Mucosa of gallbladder (tissue), 1 donor: ENCODE measurements around the gene NRM. TPM values are rescaled to one million over a fixed set of nuclear protein-coding genes. Genes with fewer than 3 reads are reported as not detected.
A peak's percentile ranks its signal among the peaks of the same experiment; 100 is the strongest.
"Not testable (repeated sequence)": the region's sequence is repeated elsewhere in the genome, so short reads cannot be mapped to it uniquely, and the experiment has no call there.

Experiments
- DNase-seq: peaks from one replicate; pipeline ENCODE4 v3.0.0-alpha.2; 2020; ENCODE audit warnings: low spot score
- total RNA-seq: library from RNA; stranded (reverse); gene quantifications from one replicate; pipeline ENCODE4 v1.2.1, GENCODE V29; 2021
- donor health status: DM: no; HTN: no; CAD: no.

Gene NRM
- total RNA-seq, 1 donor from 2014 or later = 7.7 TPM

DNA sequence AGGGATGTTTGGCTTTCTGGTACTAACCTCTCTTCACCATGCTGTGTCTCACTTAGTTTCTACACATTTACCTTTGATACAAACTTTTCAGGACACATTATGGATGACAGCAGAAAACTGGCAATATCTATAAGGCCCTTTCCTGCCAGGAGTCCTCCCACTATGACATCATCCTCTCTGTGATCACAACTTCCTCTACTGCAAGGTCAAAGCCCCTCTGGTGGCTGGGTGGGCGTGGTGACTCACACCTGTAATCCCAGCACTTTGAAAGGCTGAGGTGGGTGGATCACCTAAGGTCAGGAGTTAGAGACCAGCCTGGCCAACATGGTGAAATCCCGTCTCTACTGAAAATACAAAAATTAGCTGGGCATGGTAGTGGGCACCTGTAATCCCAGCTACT lies 24.5 kb downstream of the NRM start:
- DNase-seq = not testable (repeated sequence)

DNA sequence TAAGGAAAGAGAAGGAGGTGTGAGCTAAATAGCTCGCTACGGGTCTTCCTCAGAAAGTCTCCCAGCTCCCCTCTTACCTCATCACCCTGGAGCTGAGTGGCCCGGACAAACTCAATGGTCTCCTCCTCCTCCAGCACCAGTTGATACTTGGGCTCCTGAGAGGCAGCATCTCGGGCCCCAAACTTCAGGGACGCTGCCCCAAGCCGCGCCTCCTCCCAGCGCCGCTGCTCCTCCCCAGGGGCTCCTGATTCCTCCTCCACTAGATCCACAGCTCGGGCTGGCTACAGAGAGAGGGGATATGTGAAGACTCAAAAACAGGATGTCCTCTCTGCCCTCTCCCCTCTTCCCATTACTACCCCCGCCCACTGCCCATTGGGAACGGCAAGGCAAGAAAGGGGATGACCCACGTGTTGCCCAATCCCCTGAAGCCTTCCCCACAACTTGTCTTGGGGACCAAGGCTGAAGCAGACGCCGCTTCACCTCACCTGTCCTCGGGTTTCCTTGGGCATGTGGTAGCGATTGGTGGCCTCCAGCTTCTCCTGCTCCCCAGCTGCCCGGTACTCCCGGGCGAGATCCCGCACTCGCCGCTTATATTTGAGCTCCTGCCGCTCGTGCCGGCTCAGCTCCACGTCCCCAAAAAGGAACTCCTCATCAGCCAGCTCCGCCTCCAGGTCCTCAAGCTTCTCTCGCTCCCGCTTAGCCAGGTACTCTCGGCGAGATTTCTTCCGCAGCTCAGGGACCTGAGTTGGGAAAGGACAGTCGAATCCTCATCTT lies 25.6 kb downstream of the NRM start:
- DNase-seq = no peak

DNA sequence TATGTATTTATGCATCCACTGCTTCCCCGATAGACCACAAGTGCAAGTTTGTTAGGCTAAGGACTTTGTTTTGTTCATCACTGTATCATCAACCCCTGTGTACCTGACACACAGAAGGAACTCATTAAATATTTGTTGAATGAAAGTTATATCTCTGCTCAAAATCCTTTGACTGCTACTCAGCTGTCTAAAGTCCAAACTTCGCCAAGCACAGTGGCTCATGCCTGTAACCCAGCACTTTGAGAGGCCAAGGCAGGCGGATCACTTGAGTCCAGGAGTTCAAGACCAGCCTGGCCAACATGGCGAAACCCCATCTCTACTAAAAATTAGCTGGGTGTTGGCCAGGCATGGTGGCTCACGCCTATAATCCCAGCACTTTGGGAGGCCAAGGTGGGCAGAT lies 32.9 kb downstream of the NRM start:
- not testable (repeated sequence) for DNase-seq

- DNase-seq = no peak
Measured at GRCh38 chr6:30657454-30657853, 33.3 kb downstream of the NRM start.

GRCh38 chr6:30656513-30656912 lies 34.3 kb downstream of the NRM start:
- no peak for DNase-seq

DNA sequence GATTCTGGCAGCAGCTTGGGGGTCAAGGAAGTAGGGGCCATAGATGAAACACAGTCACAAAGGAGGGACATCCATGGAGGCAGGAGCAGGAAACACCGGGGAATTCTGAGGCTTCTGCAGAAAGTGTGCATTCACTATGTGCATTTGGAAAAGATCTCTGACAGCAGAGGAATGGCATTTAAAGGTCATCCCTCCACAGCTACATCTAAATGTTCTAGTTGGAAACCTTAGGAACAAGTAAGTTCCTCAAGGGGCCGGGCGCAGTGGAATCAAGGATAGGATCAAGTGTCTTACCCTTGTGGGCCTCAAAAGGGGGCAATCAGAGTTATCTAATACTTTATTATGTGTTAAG lies 35.1 kb downstream of the NRM start:
- DNase-seq = no peak

- no peak for DNase-seq
Measured at GRCh38 chr6:30654798-30655742, 35.7 kb downstream of the NRM start.

- no peak for DNase-seq
Measured at GRCh38 chr6:30651143-30651542, 39.6 kb downstream of the NRM start.

DNA sequence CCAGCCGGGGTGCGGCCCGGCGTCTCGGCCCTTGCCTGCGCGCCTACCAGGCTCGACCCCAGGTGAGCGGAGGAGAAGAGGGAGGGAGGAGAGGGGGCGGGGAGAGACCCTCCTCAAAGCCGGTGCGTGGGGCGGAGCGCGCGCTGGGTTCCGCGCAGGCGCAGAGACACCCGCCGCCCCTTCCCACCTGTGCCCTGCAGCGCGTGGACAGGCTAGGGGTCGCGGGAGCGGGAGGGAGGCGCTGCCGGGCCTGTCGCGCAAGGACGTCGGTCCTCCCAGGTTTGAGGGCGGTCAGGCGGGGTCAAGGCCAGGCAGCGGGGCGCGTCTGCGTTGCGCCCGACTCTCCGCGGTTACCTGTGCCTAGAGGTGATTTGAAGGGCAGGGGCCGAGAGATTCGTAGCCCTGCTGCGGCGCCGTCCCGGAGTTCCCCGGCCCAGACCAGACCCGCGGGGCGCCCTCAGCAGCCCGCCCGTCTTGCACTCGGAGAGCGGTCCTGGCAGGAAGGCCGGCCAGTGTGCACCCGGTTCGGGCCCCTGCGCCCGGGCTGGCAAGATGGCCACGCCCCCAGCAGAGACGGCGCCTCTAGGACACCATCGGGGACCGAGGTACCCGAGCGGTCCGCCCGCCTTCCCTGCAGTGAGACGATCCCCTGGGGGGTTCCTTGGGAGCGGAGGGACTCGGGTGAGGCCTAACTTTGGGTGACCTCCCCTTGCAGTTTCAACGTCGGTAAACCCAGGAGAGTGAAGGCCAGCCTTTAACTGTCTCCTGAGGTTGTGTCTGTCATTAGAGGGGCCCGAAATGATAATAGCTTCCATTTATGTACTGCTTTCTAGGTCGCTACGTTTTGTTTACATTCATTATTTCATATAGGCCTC lies 43.3 kb downstream of the NRM start:
- DNase-seq = peak; percentile 54

DNA sequence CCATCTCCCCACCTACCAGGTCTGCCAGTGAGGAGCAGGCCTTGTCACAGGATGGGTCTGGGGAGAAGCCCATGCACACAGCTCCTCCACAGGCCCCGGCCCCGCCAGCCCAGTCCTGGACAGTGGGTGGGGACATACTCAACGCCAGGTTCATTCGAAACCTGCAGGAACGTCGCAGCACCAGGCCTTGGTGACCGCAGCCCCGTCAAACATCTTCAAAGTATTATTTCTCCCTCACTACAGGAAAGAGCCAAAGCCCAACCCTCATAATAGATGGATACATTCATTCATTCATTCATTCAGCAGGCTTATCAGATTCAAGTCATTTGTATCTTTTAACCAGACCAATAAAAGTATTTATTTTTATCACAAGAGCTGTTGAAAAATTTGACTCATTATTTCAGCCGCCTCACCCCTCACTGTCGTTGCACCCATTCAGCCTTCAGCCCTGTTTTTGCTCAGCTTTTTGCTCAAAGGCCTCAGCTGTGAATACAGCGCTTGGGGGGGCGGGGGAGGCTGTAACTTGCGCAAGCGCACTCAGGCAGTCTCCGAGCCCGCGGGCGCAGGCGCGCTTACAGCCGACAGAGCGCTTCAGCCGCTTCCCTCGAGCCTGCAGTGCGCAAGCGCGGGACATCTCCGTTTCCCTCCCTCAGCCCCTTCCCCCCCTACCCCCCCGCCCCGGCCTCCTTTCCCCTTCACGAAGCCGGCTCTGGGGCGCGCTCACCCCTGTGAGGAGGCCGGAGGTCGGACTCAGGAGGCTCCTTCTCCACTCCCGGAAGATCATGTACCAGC lies 44.1 kb downstream of the NRM start, which contains the start of gene C6orf136:
Gene C6orf136 (plus strand): TSS at position 684 of the 792 bp plus-strand sequence. CDS start 99 bp downstream, at position 783.
- DNase-seq = peak; percentile 95

DNA sequence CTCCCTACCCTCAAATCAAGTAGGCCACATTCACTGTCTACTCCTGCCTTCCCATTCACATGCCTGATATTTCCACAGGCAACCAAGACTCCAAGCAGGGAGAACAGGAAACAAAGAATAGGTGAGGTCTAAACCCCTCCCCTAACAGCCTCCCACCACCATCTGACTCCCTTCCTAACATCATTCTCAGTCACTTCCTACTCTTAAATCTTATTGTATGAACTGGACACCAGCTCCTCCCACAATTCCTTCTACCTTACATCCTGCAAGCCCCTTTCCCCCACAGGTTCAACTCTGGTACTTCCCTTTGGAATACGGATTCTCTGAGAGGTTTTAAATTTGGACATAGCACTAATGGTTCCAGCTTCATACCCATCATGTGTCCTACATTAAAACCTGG lies 44.8 kb downstream of the NRM start:
- DNase-seq = no peak

GRCh38 chr6:30644769-30645168 lies 46.0 kb downstream of the NRM start:
- DNase-seq = no peak

DNA sequence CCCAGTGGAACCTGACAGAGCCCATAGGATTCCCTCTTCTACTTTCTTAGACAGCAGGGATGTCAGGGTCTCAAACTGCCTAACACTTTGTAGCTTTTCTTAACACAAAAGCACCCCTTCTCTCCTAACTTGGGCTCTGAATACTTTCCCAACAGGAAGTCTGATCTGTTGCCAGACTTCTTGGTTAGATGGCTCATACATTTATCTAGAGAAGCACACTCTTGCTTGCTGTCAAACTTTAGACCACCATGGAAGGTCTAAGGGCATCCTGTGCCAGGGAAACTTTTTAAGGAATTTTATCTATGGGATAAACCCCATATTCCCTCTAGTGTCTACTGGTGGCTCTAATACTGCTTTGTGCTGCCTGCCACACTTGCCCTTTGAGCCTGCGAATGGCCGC lies 47.1 kb downstream of the NRM start:
- DNase-seq = no peak

DNA sequence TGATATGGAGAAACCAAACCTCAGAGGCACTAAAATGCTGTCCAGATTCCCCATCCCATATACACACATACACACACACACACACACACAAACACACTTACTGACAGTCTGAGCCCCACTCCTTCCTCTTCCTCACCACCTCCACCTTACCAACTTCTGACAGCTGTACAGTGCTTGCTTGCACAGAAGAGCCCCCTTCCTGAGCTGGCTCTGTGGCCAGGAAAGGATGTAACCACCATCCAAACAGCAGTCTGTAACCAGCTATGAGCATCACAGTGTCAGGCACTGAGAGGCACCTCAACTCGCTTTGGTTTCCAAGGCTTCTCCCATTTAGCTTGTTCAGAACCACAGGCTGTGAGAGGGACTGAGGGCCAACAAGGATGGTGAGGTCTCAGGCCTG lies 49.7 kb downstream of the NRM start:
- DNase-seq = no peak

DNA sequence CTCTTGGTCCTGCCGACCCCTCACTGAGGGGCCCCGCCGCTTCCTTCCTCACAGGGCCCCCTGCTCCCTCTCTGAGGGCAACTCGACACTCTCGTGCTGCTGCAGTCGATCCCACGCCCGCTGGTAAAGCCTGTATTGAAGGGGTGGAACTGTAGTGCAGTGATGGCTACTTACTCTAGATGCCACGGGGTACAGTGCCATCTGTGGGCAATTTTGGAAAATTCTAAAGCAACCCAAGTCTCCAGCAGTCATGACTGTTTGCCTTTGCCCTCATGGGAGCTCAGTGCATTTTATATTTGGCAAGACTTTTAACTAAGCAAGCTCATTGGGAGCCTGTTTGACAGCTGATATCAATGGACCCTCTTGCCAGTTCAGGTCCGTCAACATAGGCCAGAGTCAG lies 50.3 kb downstream of the NRM start:
- DNase-seq = no peak

Other genes starting within 250 kb of the NRM start
- 385 TPM for gene HLA-E, start 201.5 kb downstream of the NRM start, total RNA-seq
- 68.1 TPM for gene GNL1, start 134.5 kb downstream of the NRM start, total RNA-seq
- gene PRR3, start 133.7 kb downstream of the NRM start, total RNA-seq = 8.0 TPM
- gene ABCF1, start 119.5 kb downstream of the NRM start, total RNA-seq = 48.7 TPM
- 95.6 TPM for gene PPP1R10, start 73.7 kb downstream of the NRM start, total RNA-seq
- gene MRPS18B, start 73.1 kb downstream of the NRM start, total RNA-seq = 45.2 TPM
- gene ATAT1, start 64.1 kb downstream of the NRM start, total RNA-seq = 23.5 TPM
- 30.3 TPM for gene C6orf136, start 43.9 kb downstream of the NRM start, total RNA-seq
- gene DHX16, start 18.0 kb downstream of the NRM start, total RNA-seq = 31.2 TPM
- gene PPP1R18, start 4.3 kb downstream of the NRM start, total RNA-seq = 44.0 TPM
- 33.4 TPM for gene MDC1, start 26.3 kb upstream of the NRM start, total RNA-seq
- 277 TPM for gene TUBB, start 29.4 kb upstream of the NRM start, total RNA-seq
- gene FLOT1, start 51.7 kb upstream of the NRM start, total RNA-seq = 177 TPM
- gene IER3, start 53.6 kb upstream of the NRM start, total RNA-seq = 61.7 TPM
- gene DDR1, start 193.5 kb upstream of the NRM start, total RNA-seq = 457 TPM
- gene GTF2H4, start 217.2 kb upstream of the NRM start, total RNA-seq = 37.0 TPM
- gene VARS2, start 223.3 kb upstream of the NRM start, total RNA-seq = 61.4 TPM
- gene SFTA2, start 241.2 kb upstream of the NRM start, total RNA-seq = 149 TPM
- gene MUCL3, start 250.0 kb upstream of the NRM start, total RNA-seq = 93.5 TPM